ENCODE data around the gene ADCY1.

Gene ADCY1

DNA sequence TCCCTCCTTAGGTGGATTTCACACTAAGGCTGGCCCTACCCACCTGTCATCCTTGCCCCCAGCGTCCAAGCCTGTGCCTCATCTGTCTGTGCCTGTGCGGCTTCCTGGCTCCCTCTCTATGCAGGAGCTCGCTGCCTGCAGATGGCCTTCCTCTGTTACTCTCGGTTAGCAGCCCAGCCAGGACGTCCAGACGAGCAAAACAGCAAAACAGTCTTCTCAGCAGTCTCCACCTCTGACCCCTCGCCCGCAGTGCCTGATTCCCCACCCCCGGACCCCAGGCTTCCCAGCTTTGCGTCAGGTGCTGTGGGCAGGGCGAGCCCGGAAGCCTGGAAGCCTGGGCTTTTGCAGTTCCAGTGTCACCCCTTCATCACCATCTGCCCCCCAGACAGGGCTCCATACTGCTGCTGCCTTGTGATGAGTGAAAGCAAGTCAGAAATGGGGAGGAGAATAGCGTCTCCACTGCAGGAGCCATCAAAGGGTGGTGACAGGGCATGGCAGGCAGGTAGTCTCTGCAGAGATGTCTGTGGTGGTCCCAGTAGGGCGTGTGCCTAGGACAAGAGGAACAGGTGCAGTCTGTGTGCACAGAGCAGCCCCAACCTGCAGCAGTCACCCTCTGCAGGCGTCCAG lies 88.5 kb downstream of the ADCY1 start:
- no peak for TF ChIP-seq GATA3 (IDR thresholded peaks at IDR 0.05; ENCODE audit: low read depth, low read length)
- TF ChIP-seq GATA2 (IDR thresholded peaks at IDR 0.05; ENCODE audit: low read depth, low read length), result no peak

GRCh38 chr7:45663167-45663921 lies 89.2 kb downstream of the ADCY1 start:
- no peak for TF ChIP-seq GATA2 (IDR thresholded peaks at IDR 0.05; ENCODE audit: low read depth, low read length)

- TF ChIP-seq GATA3 (IDR thresholded peaks at IDR 0.05; ENCODE audit: low read depth, low read length) (no peak), GATA2 (IDR thresholded peaks at IDR 0.05; ENCODE audit: low read depth, low read length) (no peak)
These were observed 89.9 kb downstream of the ADCY1 start for GRCh38 chr7:45663965-45664633.

- no peak for TF ChIP-seq GATA2 (IDR thresholded peaks at IDR 0.05; ENCODE audit: low read depth, low read length)
- TF ChIP-seq GATA3 (IDR thresholded peaks at IDR 0.05; ENCODE audit: low read depth, low read length), result no peak
These were observed 91.0 kb downstream of the ADCY1 start for GRCh38 chr7:45665172-45665571.

DNA sequence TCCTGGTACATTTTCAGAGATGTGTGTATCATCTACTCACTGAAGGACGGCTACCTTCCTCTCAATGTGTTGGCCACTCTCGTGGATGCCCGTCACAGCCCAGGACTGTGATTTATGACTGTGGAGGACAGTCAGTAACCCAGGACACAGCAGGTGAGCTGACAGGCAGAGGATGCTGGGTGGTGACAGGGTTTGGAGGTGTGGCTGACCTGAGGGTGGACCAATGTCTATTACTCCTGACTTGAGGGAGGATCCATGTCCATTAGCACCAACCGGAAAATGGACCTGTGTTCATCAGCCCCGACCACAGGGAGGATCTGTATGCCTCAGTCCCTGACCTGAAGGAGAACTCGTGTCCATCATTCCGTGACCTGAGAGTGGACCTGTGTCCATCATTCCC lies 96.1 kb downstream of the ADCY1 start:
- TF ChIP-seq GATA2 (IDR thresholded peaks at IDR 0.05; ENCODE audit: low read depth, low read length), result no peak
- no peak for TF ChIP-seq GATA3 (IDR thresholded peaks at IDR 0.05; ENCODE audit: low read depth, low read length)

DNA sequence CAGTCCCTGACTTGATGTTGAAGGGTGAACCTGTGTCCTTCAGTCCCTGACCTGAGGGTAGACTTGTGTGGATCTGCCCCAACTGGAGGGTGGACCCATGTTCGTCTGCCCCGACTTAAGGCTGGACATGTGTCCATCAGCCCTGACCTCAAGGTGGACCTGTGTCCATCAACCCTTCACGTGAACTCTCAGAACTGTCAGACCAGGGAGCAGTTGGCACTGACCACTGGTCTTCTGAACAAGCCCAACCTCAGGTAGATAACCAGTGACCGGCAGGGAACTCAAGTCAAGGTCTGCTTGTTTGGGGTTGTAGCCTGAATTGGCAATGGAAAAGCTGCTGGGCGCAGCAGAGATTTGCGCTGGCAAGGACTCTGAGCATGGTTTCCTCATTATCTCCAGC lies 96.5 kb downstream of the ADCY1 start:
- TF ChIP-seq GATA3 (IDR thresholded peaks at IDR 0.05; ENCODE audit: low read depth, low read length), result no peak
- TF ChIP-seq GATA2 (IDR thresholded peaks at IDR 0.05; ENCODE audit: low read depth, low read length), result no peak

DNA sequence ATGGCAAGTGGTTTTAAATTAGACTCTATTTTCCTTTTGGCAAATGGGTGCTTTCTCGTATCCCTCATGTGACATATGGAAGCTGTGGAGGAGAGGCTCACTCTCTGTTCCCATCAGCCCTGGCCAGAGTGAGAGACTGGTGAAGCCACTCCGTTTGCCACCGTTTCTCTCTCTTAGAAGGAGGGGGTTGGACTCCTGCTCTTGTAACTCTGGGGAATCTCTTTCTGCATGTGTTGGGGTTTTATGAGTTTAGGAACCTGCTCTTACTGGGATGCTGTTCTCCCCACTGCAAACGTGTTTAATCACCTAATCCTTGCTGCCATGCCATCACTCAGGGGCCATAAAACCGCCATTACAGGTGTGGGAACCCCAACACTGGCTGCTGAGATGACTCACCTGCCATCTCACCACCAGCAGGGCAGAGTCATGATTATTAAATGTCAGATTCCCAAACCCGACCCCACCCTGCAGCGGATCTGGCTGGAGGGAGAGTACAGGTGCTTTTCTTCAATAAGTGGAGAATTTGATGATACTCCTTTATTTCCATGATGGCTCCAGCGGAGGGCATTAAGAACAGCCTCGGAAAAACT lies 103.2 kb downstream of the ADCY1 start:
- no peak for TF ChIP-seq GATA2 (IDR thresholded peaks at IDR 0.05; ENCODE audit: low read depth, low read length)
- TF ChIP-seq GATA3 (IDR thresholded peaks at IDR 0.05; ENCODE audit: low read depth, low read length), result no peak

DNA sequence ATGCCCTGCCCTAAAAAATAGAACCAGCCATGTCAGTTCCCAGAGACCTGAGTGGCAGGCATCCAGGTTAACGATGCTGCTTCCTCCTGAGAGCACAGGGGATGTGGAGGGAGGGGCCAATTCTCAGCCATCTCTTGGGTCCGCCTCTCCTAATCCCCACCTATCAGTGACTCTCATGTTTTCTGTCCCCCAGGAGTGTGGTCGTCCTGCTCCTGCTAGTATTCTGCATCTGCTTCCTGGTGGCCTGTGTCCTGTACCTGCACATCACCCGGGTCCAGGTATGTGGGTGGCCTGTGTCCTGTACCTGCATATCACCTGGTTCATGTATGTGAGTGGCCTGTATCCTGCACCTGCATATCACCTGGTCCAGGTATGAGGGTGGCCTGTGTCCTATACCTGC lies 105.3 kb downstream of the ADCY1 start:
- TF ChIP-seq GATA3 (IDR thresholded peaks at IDR 0.05; ENCODE audit: low read depth, low read length) (no peak), GATA2 (IDR thresholded peaks at IDR 0.05; ENCODE audit: low read depth, low read length) (no peak)

- no peak for TF ChIP-seq GATA3 (IDR thresholded peaks at IDR 0.05; ENCODE audit: low read depth, low read length)
- no peak for TF ChIP-seq GATA2 (IDR thresholded peaks at IDR 0.05; ENCODE audit: low read depth, low read length)
These were observed 106.6 kb downstream of the ADCY1 start for GRCh38 chr7:45680776-45681175.

GRCh38 chr7:45681596-45682357 lies 107.6 kb downstream of the ADCY1 start:
- no peak for TF ChIP-seq GATA3 (IDR thresholded peaks at IDR 0.05; ENCODE audit: low read depth, low read length)

- no peak for TF ChIP-seq GATA3 (IDR thresholded peaks at IDR 0.05; ENCODE audit: low read depth, low read length)
- TF ChIP-seq GATA2 (IDR thresholded peaks at IDR 0.05; ENCODE audit: low read depth, low read length), result no peak
These were observed 108.2 kb downstream of the ADCY1 start for GRCh38 chr7:45682358-45682735.

- no peak for TF ChIP-seq GATA3 (IDR thresholded peaks at IDR 0.05; ENCODE audit: low read depth, low read length)
- TF ChIP-seq GATA2 (IDR thresholded peaks at IDR 0.05; ENCODE audit: low read depth, low read length), result no peak
These were observed 108.8 kb downstream of the ADCY1 start for GRCh38 chr7:45682836-45683555.

- TF ChIP-seq GATA2 (IDR thresholded peaks at IDR 0.05; ENCODE audit: low read depth, low read length) (no peak), GATA3 (IDR thresholded peaks at IDR 0.05; ENCODE audit: low read depth, low read length) (no peak)
These were observed 109.5 kb downstream of the ADCY1 start for GRCh38 chr7:45683556-45684148.
